Stimulated activated CD4-positive, alpha-beta T cell treated with anti-CD3 and anti-CD28 coated beads, Interleukin-4, amount 100 ng/mL, for 1 hour (primary cell): ENCODE data around the gene PIF1.

Source experiments
- DNase-seq: peaks from one replicate; pipeline ENCODE4 v3.0.0-alpha.2; 2020

The PIF1 gene

GRCh38 chr15:64825431-64826294 lies at the start of gene PIF1:
Gene PIF1 (minus strand): TSS chr15:64825647. CDS start chr15:64824335, 1,312 bp downstream.
- peak; percentile 76 for DNase-seq

- DNase-seq, result no peak
These were observed 44.9 kb upstream of the PIF1 start for GRCh38 chr15:64870353-64870752.

GRCh38 chr15:64869501-64869900 lies 44.1 kb upstream of the PIF1 start:
- no peak for DNase-seq

GRCh38 chr15:64865998-64866520 lies 40.6 kb upstream of the PIF1 start:
- no peak for DNase-seq

GRCh38 chr15:64865126-64865997 lies 39.9 kb upstream of the PIF1 start:
- no peak for DNase-seq

- DNase-seq, result no peak
These were observed 38.6 kb upstream of the PIF1 start for GRCh38 chr15:64864068-64864467.

- no peak for DNase-seq
These were observed 37.0 kb upstream of the PIF1 start for GRCh38 chr15:64862408-64862807.

- DNase-seq, result no peak
These were observed 36.5 kb upstream of the PIF1 start for GRCh38 chr15:64861960-64862359.

- DNase-seq, result no peak
These were observed 35.9 kb upstream of the PIF1 start for GRCh38 chr15:64861331-64861730.

GRCh38 chr15:64859226-64859625 lies 33.8 kb upstream of the PIF1 start:
- no peak for DNase-seq

- no peak for DNase-seq
These were observed 32.7 kb upstream of the PIF1 start for GRCh38 chr15:64858021-64858575.

GRCh38 chr15:64857421-64857820 lies 32.0 kb upstream of the PIF1 start:
- no peak for DNase-seq

- no peak for DNase-seq
These were observed 31.1 kb upstream of the PIF1 start for GRCh38 chr15:64856429-64857145.

- DNase-seq, result no peak
These were observed 29.9 kb upstream of the PIF1 start for GRCh38 chr15:64855205-64855975.

GRCh38 chr15:64854526-64854925 lies 29.1 kb upstream of the PIF1 start:
- no peak for DNase-seq

- DNase-seq, result no peak
These were observed 28.6 kb upstream of the PIF1 start for GRCh38 chr15:64854041-64854440.

GRCh38 chr15:64851503-64851840 lies 26.0 kb upstream of the PIF1 start:
- DNase-seq, result no peak

- DNase-seq, result no peak
These were observed 25.5 kb upstream of the PIF1 start for GRCh38 chr15:64850778-64851502.

GRCh38 chr15:64847876-64848716 lies 22.6 kb upstream of the PIF1 start:
- DNase-seq, result no peak

- no peak for DNase-seq
These were observed 22.0 kb upstream of the PIF1 start for GRCh38 chr15:64847448-64847847.
